ENCODE results near the gene SUDS3. TPM values are rescaled to one million over a fixed set of nuclear protein-coding genes. Genes with fewer than 3 reads are reported as not detected.

The SUDS3 gene
- total and polyA plus RNA-seq, 4 donors = 10.9 to 106 (median 17.8) TPM

Other genes with a start within 250 kb of the SUDS3 start
- 100 to 1,000 TPM; 141 to 193 TPM for gene PEBP1, start 240.4 kb upstream of the SUDS3 start, total RNA-seq
- gene PEBP1, start 240.4 kb upstream of the SUDS3 start, polyA plus RNA-seq = 100 to 1,000 TPM; 123 to 317 TPM
- 10 to 100 TPM; 45.5 to 54.5 TPM for gene TAOK3, start 3.6 kb upstream of the SUDS3 start, total RNA-seq
- gene TAOK3, start 3.6 kb upstream of the SUDS3 start, polyA plus RNA-seq = 10 to 100 TPM; 19.9 to 29.9 TPM